ENCODE data around the gene PLEKHO2.

DNA sequence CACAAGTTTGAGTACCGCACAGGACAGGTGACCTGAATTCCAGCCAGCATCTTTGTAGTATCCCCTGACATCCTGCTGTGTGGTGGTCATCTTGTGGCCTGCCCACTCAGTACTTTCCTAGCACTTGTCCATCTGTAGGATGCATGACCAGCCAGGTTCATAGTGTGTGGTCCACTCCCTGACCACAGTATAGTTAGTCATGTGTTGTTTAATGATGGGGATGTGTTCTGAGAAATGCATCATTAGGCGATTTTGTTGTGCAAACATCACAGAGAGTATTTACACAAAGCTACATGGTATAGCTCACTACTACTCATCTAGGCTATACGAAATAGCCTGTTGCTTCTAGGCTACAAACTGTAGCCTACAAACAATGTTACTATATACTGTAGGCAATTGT is 49.4 kb upstream of the PLEKHO2 start:
- TF ChIP-seq POLR2A (IDR thresholded peaks at IDR 0.05), result no peak
- TF ChIP-seq, protein P1, sequence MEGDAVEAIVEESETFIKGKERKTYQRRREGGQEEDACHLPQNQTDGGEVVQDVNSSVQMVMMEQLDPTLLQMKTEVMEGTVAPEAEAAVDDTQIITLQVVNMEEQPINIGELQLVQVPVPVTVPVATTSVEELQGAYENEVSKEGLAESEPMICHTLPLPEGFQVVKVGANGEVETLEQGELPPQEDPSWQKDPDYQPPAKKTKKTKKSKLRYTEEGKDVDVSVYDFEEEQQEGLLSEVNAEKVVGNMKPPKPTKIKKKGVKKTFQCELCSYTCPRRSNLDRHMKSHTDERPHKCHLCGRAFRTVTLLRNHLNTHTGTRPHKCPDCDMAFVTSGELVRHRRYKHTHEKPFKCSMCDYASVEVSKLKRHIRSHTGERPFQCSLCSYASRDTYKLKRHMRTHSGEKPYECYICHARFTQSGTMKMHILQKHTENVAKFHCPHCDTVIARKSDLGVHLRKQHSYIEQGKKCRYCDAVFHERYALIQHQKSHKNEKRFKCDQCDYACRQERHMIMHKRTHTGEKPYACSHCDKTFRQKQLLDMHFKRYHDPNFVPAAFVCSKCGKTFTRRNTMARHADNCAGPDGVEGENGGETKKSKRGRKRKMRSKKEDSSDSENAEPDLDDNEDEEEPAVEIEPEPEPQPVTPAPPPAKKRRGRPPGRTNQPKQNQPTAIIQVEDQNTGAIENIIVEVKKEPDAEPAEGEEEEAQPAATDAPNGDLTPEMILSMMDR (IDR thresholded peaks at IDR 0.05), result no peak
